HCT116 (cell line): Measurements from ENCODE around the gene STRAP. TPM values are rescaled to one million over a fixed set of nuclear protein-coding genes. Genes with fewer than 3 reads are reported as not detected.

Source experiments
- ATAC-seq: fragments of 200-7000 bp; cut with Tn5 transposase; 2 replicates; pipeline ENCODE4 v1.9.1; 2020; ENCODE audit warnings: mild to moderate bottlenecking, moderate library complexity
- BruUV-seq: library from RNA; stranded (reverse); fragments of 400-500 nt; replicated peaks from 2 replicates; lab custom pipeline; 2021; lab: Mats Ljungman, UMichigan
- CTCF ChIA-PET: fragments of 300-600 bp; sonication (Branson Sonifier 250); formaldehyde crosslinking; loops from one replicate; lab custom pipeline; 2021; ENCODE audit warnings: antibody characterized with exemption; lab: Charles Lee
- POLR2A ChIA-PET: fragments of 300-600, 350-600 bp; sonication (Branson Sonifier 250); formaldehyde crosslinking; loops from one replicate; lab custom pipeline; 2021; ENCODE audit warnings: antibody characterized with exemption; lab: Charles Lee
- RAD21 ChIA-PET, 2 experiments: fragments of 300-600 bp; sonication (Branson Sonifier 250); formaldehyde crosslinking; loops; one replicate each; lab custom pipeline; 2023; ENCODE audit warnings: low total read pairs in 2 of 2; ENCODE audit not compliant: uncharacterized antibody in 2 of 2, unreplicated experiment in 2 of 2, low non-redundant PET in 1 of 2; lab: Charles Lee
- DNase-seq: peaks from one replicate; pipeline ENCODE4 v3.0.0-alpha.2; 2010; ENCODE audit warnings: low read depth, low spot score
- H2AFZ ChIP-seq: fragments of 200-600 bp; shearing (Covaris generic), sonication (generic); 2 replicates; pipeline ENCODE4 v1.6.1; 2017; ENCODE audit warnings: low read depth, mixed run types, mixed read lengths, antibody characterized with exemption, low read length; ENCODE audit not compliant: poor library complexity, severe bottlenecking
- H3K27ac ChIP-seq: 2 replicates; pipeline ENCODE4 v1.5.1; 2012; ENCODE audit warnings: low read depth, low read length
- H3K27me3 ChIP-seq: fragments of 200-600 bp; sonication (generic); 2 replicates; pipeline ENCODE4 v1.6.1; 2016; ENCODE audit warnings: mixed run types, low read length, mixed read lengths; ENCODE audit not compliant: insufficient read depth
- H3K36me3 ChIP-seq, 2 experiments: fragments of 200-500 bp in 1 of 2; fragments of 200-600 bp in 1 of 2; sonication (Bioruptor generic) in 1 of 2; sonication (generic) in 1 of 2; 2 replicates each; pipeline versions ENCODE4 v1.5.1 to v1.6.1; 2014 to 2016; ENCODE audit warnings: low read length in 2 of 2, inconsistent platforms in 1 of 2, mixed read lengths in 1 of 2, mixed run types in 1 of 2; ENCODE audit not compliant: insufficient read depth in 2 of 2, control insufficient read depth in 1 of 2
- H3K4me1 ChIP-seq, 2 experiments: fragments of 200-600 bp in 1 of 2; sonication (generic) in 1 of 2; 2 replicates each; pipeline versions ENCODE4 v1.5.1 to v1.6.1; 2012 to 2017; ENCODE audit warnings: low read length in 2 of 2, inconsistent platforms in 1 of 2, mild to moderate bottlenecking in 1 of 2, mixed read lengths in 1 of 2, mixed run types in 1 of 2, moderate library complexity in 1 of 2; ENCODE audit not compliant: insufficient read depth in 2 of 2, control insufficient read depth in 1 of 2
- H3K4me2 ChIP-seq: fragments of 200-600 bp; sonication (generic); 2 replicates; pipeline ENCODE4 v1.6.1; 2017; ENCODE audit warnings: mixed run types, low read length, mixed read lengths
- H3K4me3 ChIP-seq, 2 experiments: fragments of 200-600 bp in 1 of 2; sonication (generic) in 1 of 2; replicated peaks in 1 of 2; 2 replicates each; pipeline ENCODE4 v1.5.1; 2011 to 2016; ENCODE audit warnings: low read length in 2 of 2, control low read depth in 1 of 2, low read depth in 1 of 2, mild to moderate bottlenecking in 1 of 2, mixed read lengths in 1 of 2, mixed run types in 1 of 2
- H3K79me2 ChIP-seq: fragments of 200-600 bp; sonication (generic); 2 replicates; pipeline ENCODE4 v1.6.1; 2017; ENCODE audit warnings: mild to moderate bottlenecking, mixed run types, low read length, moderate library complexity, mixed read lengths; ENCODE audit not compliant: insufficient read depth
- H3K9ac ChIP-seq: fragments of 200-600 bp; sonication (generic); 2 replicates; pipeline ENCODE4 v1.6.1; 2016; ENCODE audit warnings: low read length, mixed read lengths
- H3K9me2 ChIP-seq: fragments of 200-600 bp; sonication (generic), shearing (Covaris generic); 2 replicates; pipeline ENCODE4 v1.6.1; 2017; ENCODE audit warnings: mixed run types, mild to moderate bottlenecking, moderate library complexity; ENCODE audit not compliant: insufficient read depth
- H3K9me3 ChIP-seq, 2 experiments: fragments of 200-500 bp in 1 of 2; fragments of 200-600 bp in 1 of 2; sonication (Bioruptor generic) in 1 of 2; sonication (generic) in 1 of 2; 2 replicates each; pipeline ENCODE4 v1.6.1; 2014 to 2017; ENCODE audit warnings: low read length in 2 of 2, mixed read lengths in 2 of 2, inconsistent platforms in 1 of 2, low read depth in 1 of 2, mild to moderate bottlenecking in 1 of 2, mixed run types in 1 of 2, moderate library complexity in 1 of 2; ENCODE audit not compliant: control insufficient read depth in 1 of 2, insufficient read depth in 1 of 2
- H4K20me1 ChIP-seq: fragments of 200-600 bp; sonication (generic), shearing (Covaris generic); 2 replicates; pipeline ENCODE4 v1.6.1; 2017; ENCODE audit warnings: mixed run types, mild to moderate bottlenecking, moderate library complexity; ENCODE audit not compliant: insufficient read depth
- CEBPB ChIP-seq: IDR thresholded peaks from 2 replicates; pipeline ENCODE4 v1.6.1; 2012; ENCODE audit warnings: low read depth
- POLR2A ChIP-seq: IDR thresholded peaks from 2 replicates; pipeline ENCODE4 v1.7.0; 2011; ENCODE audit warnings: borderline replicate concordance; ENCODE audit not compliant: insufficient read depth, insufficient read length; ENCODE audit errors: extremely low read depth
- POLR2AphosphoS5 ChIP-seq: IDR thresholded peaks from 2 replicates; pipeline ENCODE4 v1.6.1; 2011; ENCODE audit warnings: mild to moderate bottlenecking, low read depth, low read length, moderate library complexity
- RAD21 ChIP-seq: IDR thresholded peaks from 2 replicates; pipeline ENCODE4 v1.6.1; 2012; ENCODE audit warnings: low read depth, mild to moderate bottlenecking
- SP1 ChIP-seq: IDR thresholded peaks from 2 replicates; pipeline ENCODE4 v1.6.1; 2012; ENCODE audit warnings: low read depth
- SRF ChIP-seq: IDR thresholded peaks from 2 replicates; pipeline ENCODE4 v1.6.1; 2012; ENCODE audit warnings: low read depth
- TCF7L2 ChIP-seq: IDR thresholded peaks from 2 replicates; pipeline ENCODE4 v1.7.0; 2011; ENCODE audit warnings: borderline replicate concordance, inconsistent platforms; ENCODE audit not compliant: insufficient read depth, insufficient read length; ENCODE audit errors: extremely low read depth
- ZNF274 ChIP-seq: fragments of 200-500 bp; sonication (Bioruptor generic); IDR thresholded peaks from 2 replicates; pipeline ENCODE4 v1.6.1; 2014; ENCODE audit warnings: mild to moderate bottlenecking, low read depth, low read length, inconsistent platforms
- intact Hi-C: fragments of 100-400 bp; cut with micrococcal nuclease; formaldehyde crosslinking; loops from 2 replicates; pipeline ENCODE4 v1.10.0; 2022
- total RNA-seq: library from RNA; stranded (reverse); gene quantifications from one replicate; pipeline ENCODE4 v1.2.1, GENCODE V29; 2021; ENCODE audit not compliant: unreplicated experiment
- TF ChIP-seq, protein P1 (sequence below): IDR thresholded peaks from 2 replicates; pipeline ENCODE4 v1.6.1; 2012
- TF ChIP-seq, protein P2 (sequence below): IDR thresholded peaks from 2 replicates; pipeline ENCODE4 v1.6.1; 2012; ENCODE audit warnings: low read depth
- TF ChIP-seq, protein P3 (sequence below): IDR thresholded peaks from 2 replicates; pipeline ENCODE4 v1.6.1; 2011; ENCODE audit warnings: mild to moderate bottlenecking, low read length, moderate library complexity; ENCODE audit not compliant: insufficient replicate concordance; ENCODE audit errors: extremely low read depth
- TF ChIP-seq, protein P4 (sequence below), 3 experiments: fragments of 200-600 bp in 1 of 3; sonication (generic) in 1 of 3; IDR thresholded peaks in 2 of 3; conservative IDR thresholded peaks in 1 of 3; 2 replicates each; pipeline ENCODE4 v1.5.1; 2012 to 2017; ENCODE audit warnings: low read depth in 2 of 3, low read length in 2 of 3, antibody characterized with exemption in 1 of 3, borderline replicate concordance in 1 of 3, control low read depth in 1 of 3, mild to moderate bottlenecking in 1 of 3, mixed read lengths in 1 of 3, mixed run types in 1 of 3, moderate library complexity in 1 of 3; ENCODE audit not compliant: insufficient read depth in 1 of 3
- TF ChIP-seq, protein P5 (sequence below): IDR thresholded peaks from 2 replicates; pipeline ENCODE4 v1.6.1; 2012

Gene STRAP
- total RNA-seq, 1 experiment from 2014 or later = 156 TPM

DNA sequence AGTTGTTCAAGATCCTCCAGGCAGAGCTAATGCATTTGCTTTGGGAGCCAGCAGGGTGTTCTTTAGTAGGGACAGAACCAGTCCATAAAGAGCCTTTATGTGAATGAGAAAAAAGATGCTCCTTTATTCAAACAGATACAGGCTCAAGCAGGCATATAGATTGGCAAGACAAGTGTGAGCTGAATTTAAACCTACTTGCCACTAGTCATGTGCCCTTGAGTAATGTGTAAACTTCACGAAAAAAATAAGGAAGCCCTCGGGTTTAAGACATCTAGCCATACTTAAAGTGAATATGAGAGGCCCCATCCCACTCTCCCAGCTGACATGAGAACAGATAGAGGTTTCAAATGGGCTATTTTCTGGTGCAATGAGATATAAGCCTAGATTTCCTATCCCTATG lies 43.1 kb upstream of the STRAP start:
- Histone ChIP-seq H3K4me1 (0 out of 4 replicates have a peak, but pooled peaks cover 0 to 3% of the 10 kb centered on the region in 2 experiments), H3K36me3 (no peaks in the 10 kb centered on the region), H2AFZ (no peak overlapping the region), H3K4me2 (no peak overlapping the region), H3K9ac (no peak overlapping the region), H3K9me2 (no peaks in the 10 kb centered on the region), H4K20me1 (no peaks in the 10 kb centered on the region), H3K4me3 (no peak overlapping the region), H3K27me3 (no peaks in the 10 kb centered on the region), H3K9me3 (no peaks in the 10 kb centered on the region), H3K79me2 (no peaks in the 10 kb centered on the region), H3K27ac (no peak overlapping the region)
- CTCF ChIA-PET = no interaction called here
- ATAC-seq (no peak), DNase-seq (no peak)
- BruUV-seq = no TSS peak
- POLR2A ChIA-PET = no interaction called here
- no peak for TF ChIP-seq CEBPB
- no peak for TF ChIP-seq SRF
- TF ChIP-seq, protein P1, sequence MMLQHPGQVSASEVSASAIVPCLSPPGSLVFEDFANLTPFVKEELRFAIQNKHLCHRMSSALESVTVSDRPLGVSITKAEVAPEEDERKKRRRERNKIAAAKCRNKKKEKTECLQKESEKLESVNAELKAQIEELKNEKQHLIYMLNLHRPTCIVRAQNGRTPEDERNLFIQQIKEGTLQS = no peak
- TF ChIP-seq POLR2AphosphoS5 = no peak
- TF ChIP-seq, protein P2, sequence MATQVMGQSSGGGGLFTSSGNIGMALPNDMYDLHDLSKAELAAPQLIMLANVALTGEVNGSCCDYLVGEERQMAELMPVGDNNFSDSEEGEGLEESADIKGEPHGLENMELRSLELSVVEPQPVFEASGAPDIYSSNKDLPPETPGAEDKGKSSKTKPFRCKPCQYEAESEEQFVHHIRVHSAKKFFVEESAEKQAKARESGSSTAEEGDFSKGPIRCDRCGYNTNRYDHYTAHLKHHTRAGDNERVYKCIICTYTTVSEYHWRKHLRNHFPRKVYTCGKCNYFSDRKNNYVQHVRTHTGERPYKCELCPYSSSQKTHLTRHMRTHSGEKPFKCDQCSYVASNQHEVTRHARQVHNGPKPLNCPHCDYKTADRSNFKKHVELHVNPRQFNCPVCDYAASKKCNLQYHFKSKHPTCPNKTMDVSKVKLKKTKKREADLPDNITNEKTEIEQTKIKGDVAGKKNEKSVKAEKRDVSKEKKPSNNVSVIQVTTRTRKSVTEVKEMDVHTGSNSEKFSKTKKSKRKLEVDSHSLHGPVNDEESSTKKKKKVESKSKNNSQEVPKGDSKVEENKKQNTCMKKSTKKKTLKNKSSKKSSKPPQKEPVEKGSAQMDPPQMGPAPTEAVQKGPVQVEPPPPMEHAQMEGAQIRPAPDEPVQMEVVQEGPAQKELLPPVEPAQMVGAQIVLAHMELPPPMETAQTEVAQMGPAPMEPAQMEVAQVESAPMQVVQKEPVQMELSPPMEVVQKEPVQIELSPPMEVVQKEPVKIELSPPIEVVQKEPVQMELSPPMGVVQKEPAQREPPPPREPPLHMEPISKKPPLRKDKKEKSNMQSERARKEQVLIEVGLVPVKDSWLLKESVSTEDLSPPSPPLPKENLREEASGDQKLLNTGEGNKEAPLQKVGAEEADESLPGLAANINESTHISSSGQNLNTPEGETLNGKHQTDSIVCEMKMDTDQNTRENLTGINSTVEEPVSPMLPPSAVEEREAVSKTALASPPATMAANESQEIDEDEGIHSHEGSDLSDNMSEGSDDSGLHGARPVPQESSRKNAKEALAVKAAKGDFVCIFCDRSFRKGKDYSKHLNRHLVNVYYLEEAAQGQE = no peak
- no peak for TF ChIP-seq ZNF274
- TF ChIP-seq RAD21 = no peak
- no peak for TF ChIP-seq POLR2A
- TF ChIP-seq SP1 = no peak
- TF ChIP-seq, protein P3, sequence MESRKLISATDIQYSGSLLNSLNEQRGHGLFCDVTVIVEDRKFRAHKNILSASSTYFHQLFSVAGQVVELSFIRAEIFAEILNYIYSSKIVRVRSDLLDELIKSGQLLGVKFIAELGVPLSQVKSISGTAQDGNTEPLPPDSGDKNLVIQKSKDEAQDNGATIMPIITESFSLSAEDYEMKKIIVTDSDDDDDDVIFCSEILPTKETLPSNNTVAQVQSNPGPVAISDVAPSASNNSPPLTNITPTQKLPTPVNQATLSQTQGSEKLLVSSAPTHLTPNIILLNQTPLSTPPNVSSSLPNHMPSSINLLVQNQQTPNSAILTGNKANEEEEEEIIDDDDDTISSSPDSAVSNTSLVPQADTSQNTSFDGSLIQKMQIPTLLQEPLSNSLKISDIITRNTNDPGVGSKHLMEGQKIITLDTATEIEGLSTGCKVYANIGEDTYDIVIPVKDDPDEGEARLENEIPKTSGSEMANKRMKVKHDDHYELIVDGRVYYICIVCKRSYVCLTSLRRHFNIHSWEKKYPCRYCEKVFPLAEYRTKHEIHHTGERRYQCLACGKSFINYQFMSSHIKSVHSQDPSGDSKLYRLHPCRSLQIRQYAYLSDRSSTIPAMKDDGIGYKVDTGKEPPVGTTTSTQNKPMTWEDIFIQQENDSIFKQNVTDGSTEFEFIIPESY = no peak
- TF ChIP-seq, protein P4, sequence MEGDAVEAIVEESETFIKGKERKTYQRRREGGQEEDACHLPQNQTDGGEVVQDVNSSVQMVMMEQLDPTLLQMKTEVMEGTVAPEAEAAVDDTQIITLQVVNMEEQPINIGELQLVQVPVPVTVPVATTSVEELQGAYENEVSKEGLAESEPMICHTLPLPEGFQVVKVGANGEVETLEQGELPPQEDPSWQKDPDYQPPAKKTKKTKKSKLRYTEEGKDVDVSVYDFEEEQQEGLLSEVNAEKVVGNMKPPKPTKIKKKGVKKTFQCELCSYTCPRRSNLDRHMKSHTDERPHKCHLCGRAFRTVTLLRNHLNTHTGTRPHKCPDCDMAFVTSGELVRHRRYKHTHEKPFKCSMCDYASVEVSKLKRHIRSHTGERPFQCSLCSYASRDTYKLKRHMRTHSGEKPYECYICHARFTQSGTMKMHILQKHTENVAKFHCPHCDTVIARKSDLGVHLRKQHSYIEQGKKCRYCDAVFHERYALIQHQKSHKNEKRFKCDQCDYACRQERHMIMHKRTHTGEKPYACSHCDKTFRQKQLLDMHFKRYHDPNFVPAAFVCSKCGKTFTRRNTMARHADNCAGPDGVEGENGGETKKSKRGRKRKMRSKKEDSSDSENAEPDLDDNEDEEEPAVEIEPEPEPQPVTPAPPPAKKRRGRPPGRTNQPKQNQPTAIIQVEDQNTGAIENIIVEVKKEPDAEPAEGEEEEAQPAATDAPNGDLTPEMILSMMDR (IDR thresholded peaks at IDR 0.05 in 2 of 3, conservative IDR thresholded peaks at IDR 0.05 in 1 of 3; ENCODE audit: borderline replicate concordance in 1 of 3, insufficient read depth in 1 of 3, low read depth in 2 of 3, low read length in 2 of 3) = no peak
- TF ChIP-seq, protein P5, sequence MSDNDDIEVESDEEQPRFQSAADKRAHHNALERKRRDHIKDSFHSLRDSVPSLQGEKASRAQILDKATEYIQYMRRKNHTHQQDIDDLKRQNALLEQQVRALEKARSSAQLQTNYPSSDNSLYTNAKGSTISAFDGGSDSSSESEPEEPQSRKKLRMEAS = no peak
- TF ChIP-seq TCF7L2 = no peak
- RAD21 ChIA-PET = no interaction called here
- intact Hi-C loops = no loop called here
